Caco-2 (cell line): ENCODE measurements around the gene LRRFIP1. TPM values are rescaled to one million over a fixed set of nuclear protein-coding genes. Genes with fewer than 3 reads are reported as not detected.

Experiments
- BruUV-seq: library from RNA; stranded (reverse); fragments of 400-500 nt; replicated peaks from 2 replicates; lab custom pipeline; 2021; lab: Mats Ljungman, UMichigan
- CTCF ChIA-PET: fragments of 300-600 bp; sonication (Branson Sonifier 250); formaldehyde crosslinking; loops from one replicate; lab custom pipeline; 2022; ENCODE audit warnings: antibody characterized with exemption; lab: Charles Lee
- POLR2A ChIA-PET: fragments of 300-600 bp; sonication (Branson Sonifier 250); formaldehyde crosslinking; loops from one replicate; lab custom pipeline; 2022; ENCODE audit warnings: antibody characterized with exemption; lab: Charles Lee
- DNase-seq, 2 experiments: peaks; one replicate each; pipeline versions ENCODE4 v3.0.0 to v3.0.0-alpha.2; 2020 to 2022
- H3K27me3 ChIP-seq: replicated peaks from 2 replicates; pipeline ENCODE4 v1.6.0; 2011; ENCODE audit warnings: low read length; ENCODE audit not compliant: control insufficient read depth, insufficient read depth
- H3K36me3 ChIP-seq: 2 replicates; pipeline ENCODE4 v1.5.1; 2011; ENCODE audit warnings: low read length; ENCODE audit not compliant: control insufficient read depth, insufficient read depth
- H3K4me1 ChIP-seq: fragments of 250-450 bp; sonication (Bioruptor Pico); 2 replicates; pipeline ENCODE4 v1.5.1; 2020; ENCODE audit warnings: mild to moderate bottlenecking
- H3K4me3 ChIP-seq: 2 replicates; pipeline ENCODE4 v1.5.1; 2011; ENCODE audit warnings: low read depth, mild to moderate bottlenecking, control low read depth, low read length
- H3K9me3 ChIP-seq: fragments of 250-450 bp; sonication (Bioruptor Pico); 2 replicates; pipeline ENCODE4 v1.5.1; 2020; ENCODE audit warnings: mild to moderate bottlenecking, moderate library complexity
- H3K27ac Mint-ChIP-seq: one replicate; pipeline ENCODE4 v1.8.0; 2022; ENCODE audit warnings: mixed read lengths; ENCODE audit not compliant: unreplicated experiment
- H3K27me3 Mint-ChIP-seq: one replicate; pipeline ENCODE4 v1.8.0; 2022; ENCODE audit warnings: mixed read lengths; ENCODE audit not compliant: insufficient read depth, unreplicated experiment
- H3K36me3 Mint-ChIP-seq: one replicate; pipeline ENCODE4 v1.8.0; 2022; ENCODE audit warnings: mild to moderate bottlenecking, mixed read lengths; ENCODE audit not compliant: insufficient read depth, unreplicated experiment
- H3K4me1 Mint-ChIP-seq: one replicate; pipeline ENCODE4 v1.8.0; 2022; ENCODE audit warnings: low read depth, mixed read lengths; ENCODE audit not compliant: unreplicated experiment
- H3K4me3 Mint-ChIP-seq: one replicate; pipeline ENCODE4 v1.8.0; 2022; ENCODE audit warnings: mild to moderate bottlenecking, moderate library complexity, mixed read lengths; ENCODE audit not compliant: unreplicated experiment
- H3K9me3 Mint-ChIP-seq: one replicate; pipeline ENCODE4 v1.8.0; 2022; ENCODE audit warnings: mixed read lengths; ENCODE audit not compliant: unreplicated experiment
- intact Hi-C: fragments of 100-400 bp; cut with micrococcal nuclease; formaldehyde crosslinking; loops from one replicate; pipeline ENCODE4 v1.10.0; 2022; ENCODE audit not compliant: unreplicated experiment
- total RNA-seq: library from RNA; stranded (reverse); gene quantifications from 2 replicates; pipeline ENCODE4 v1.2.3, GENCODE V29; 2022
- TF ChIP-seq, protein P1 (sequence below), 2 experiments: fragments of 200-600 bp in 1 of 2; IDR thresholded peaks; 1 replicate in 1 of 2; 2 replicates in 1 of 2; pipeline versions ENCODE4 v1.5.1 to v1.8.0; 2011 to 2022; ENCODE audit warnings: antibody characterized with exemption in 1 of 2, control low read depth in 1 of 2, inconsistent platforms in 1 of 2, low read depth in 1 of 2, low read length in 1 of 2, mild to moderate bottlenecking in 1 of 2, moderate library complexity in 1 of 2; ENCODE audit not compliant: insufficient read depth in 1 of 2, severe bottlenecking in 1 of 2, unreplicated experiment in 1 of 2

LRRFIP1 gene
- total RNA-seq, 1 experiment from 2014 or later: 37.1 TPM

DNA sequence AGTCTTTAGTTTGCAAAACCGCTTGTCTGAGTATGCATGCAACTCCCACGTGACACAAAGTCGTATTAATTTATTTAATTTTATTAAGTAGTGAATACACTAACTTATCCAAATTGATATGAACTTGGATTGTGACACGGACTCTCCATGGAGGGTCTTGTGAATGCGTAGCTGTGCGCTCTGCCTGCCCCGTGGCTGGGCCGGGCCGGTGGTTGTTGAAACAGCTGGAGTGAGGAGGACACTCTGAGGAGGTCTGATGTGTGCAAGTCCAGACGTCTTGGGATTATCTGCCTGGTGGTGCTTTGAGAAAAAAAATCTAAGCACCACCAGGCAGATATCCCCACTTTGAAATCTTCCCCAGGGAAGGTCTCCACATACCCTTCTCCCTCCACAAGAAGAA is 130.2 kb downstream of the LRRFIP1 start:
- Histone ChIP-seq H3K4me3 (no peak overlapping the region), H3K9me3 (no peaks in the 10 kb centered on the region), H3K4me1 (no peaks in the 10 kb centered on the region), H3K36me3 (no peaks in the 10 kb centered on the region), H3K27me3 (no peaks in the 10 kb centered on the region)
- intact Hi-C loops: no loop called here
- H3K9me3 Mint-ChIP-seq: no peaks in the 10 kb centered on the region
- TF ChIP-seq, protein P1, sequence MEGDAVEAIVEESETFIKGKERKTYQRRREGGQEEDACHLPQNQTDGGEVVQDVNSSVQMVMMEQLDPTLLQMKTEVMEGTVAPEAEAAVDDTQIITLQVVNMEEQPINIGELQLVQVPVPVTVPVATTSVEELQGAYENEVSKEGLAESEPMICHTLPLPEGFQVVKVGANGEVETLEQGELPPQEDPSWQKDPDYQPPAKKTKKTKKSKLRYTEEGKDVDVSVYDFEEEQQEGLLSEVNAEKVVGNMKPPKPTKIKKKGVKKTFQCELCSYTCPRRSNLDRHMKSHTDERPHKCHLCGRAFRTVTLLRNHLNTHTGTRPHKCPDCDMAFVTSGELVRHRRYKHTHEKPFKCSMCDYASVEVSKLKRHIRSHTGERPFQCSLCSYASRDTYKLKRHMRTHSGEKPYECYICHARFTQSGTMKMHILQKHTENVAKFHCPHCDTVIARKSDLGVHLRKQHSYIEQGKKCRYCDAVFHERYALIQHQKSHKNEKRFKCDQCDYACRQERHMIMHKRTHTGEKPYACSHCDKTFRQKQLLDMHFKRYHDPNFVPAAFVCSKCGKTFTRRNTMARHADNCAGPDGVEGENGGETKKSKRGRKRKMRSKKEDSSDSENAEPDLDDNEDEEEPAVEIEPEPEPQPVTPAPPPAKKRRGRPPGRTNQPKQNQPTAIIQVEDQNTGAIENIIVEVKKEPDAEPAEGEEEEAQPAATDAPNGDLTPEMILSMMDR (IDR thresholded peaks at IDR 0.05; ENCODE audit: insufficient read depth in 1 of 2, low read depth in 1 of 2, low read length in 1 of 2, severe bottlenecking in 1 of 2, unreplicated experiment in 1 of 2): no peak
- no peak for DNase-seq
- H3K27ac Mint-ChIP-seq: no peak overlapping the region
- no TSS peak for BruUV-seq
- ChIA-PET CTCF (no interaction called here), POLR2A (no interaction called here)
- no peak overlapping the region for H3K4me3 Mint-ChIP-seq
- peaks cover 17% of the 10 kb centered on the region for H3K36me3 Mint-ChIP-seq
- H3K27me3 Mint-ChIP-seq: no peaks in the 10 kb centered on the region
- no peaks in the 10 kb centered on the region for H3K4me1 Mint-ChIP-seq

DNA sequence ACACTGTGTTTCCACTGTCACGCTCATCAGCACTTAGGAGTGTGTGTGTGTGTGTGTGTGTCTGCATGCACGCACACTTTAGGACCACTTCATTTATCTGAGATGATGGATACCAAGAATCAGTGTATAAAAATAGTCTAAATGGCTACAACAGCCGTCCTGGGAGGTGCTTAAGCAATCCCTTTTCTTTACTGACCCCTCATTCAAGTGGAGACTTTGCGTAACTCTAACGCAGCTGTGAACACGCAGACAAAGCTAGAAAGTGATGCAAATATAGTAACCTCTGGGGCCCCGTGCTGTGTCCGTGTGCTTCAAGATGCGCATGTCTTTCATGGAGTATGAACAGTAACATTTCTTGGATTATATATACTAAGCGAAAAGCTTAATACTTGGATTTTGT is 130.8 kb downstream of the LRRFIP1 start:
- no peaks in the 10 kb centered on the region for H3K9me3 Mint-ChIP-seq
- H3K4me3 Mint-ChIP-seq: no peak overlapping the region
- no peaks in the 10 kb centered on the region for H3K9me3 ChIP-seq
- no peak for DNase-seq
- no peaks in the 10 kb centered on the region for H3K27me3 ChIP-seq
- no peaks in the 10 kb centered on the region for H3K4me1 Mint-ChIP-seq
- H3K36me3 Mint-ChIP-seq: peaks cover 21% of the 10 kb centered on the region
- TF ChIP-seq, protein P1 (IDR thresholded peaks at IDR 0.05; ENCODE audit: insufficient read depth in 1 of 2, low read depth in 1 of 2, low read length in 1 of 2, severe bottlenecking in 1 of 2, unreplicated experiment in 1 of 2): no peak
- POLR2A ChIA-PET: no interaction called here
- no peaks in the 10 kb centered on the region for H3K36me3 ChIP-seq
- BruUV-seq: no TSS peak
- H3K4me1 ChIP-seq: no peaks in the 10 kb centered on the region
- no peak overlapping the region for H3K27ac Mint-ChIP-seq
- H3K27me3 Mint-ChIP-seq: no peaks in the 10 kb centered on the region
- no peak overlapping the region for H3K4me3 ChIP-seq
- intact Hi-C loops: no loop called here
- CTCF ChIA-PET: no interaction called here

DNA sequence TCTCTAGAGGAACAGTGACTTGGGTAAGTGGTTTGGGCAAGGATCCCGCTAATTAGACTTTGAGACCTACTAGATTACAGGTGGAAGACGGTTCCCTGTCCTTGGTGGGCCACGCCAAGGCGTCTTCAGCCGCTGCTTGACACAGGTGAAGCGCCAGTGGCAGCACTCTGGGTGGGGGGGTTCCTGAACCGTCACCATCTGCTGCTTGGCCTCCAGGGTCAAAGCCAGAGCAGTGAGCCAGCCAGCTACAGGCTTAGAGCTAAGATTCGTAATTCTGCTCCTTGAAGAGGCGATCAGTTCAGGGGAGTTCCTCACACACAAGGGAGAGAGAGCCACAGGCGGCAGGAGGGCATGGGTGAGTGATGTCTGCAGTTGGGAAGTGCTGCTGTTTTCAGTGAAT is 131.8 kb downstream of the LRRFIP1 start:
- TF ChIP-seq, protein P1 (IDR thresholded peaks at IDR 0.05; ENCODE audit: insufficient read depth in 1 of 2, low read depth in 1 of 2, low read length in 1 of 2, severe bottlenecking in 1 of 2, unreplicated experiment in 1 of 2): no peak
- ChIA-PET CTCF (no interaction called here), POLR2A (no interaction called here)
- Mint-ChIP-seq H3K4me3 (no peak overlapping the region), H3K27me3 (no peaks in the 10 kb centered on the region), H3K4me1 (no peaks in the 10 kb centered on the region), H3K9me3 (no peaks in the 10 kb centered on the region), H3K27ac (no peak overlapping the region), H3K36me3 (peaks cover 23% of the 10 kb centered on the region)
- Histone ChIP-seq H3K9me3 (no peaks in the 10 kb centered on the region), H3K27me3 (no peaks in the 10 kb centered on the region), H3K36me3 (no peaks in the 10 kb centered on the region), H3K4me1 (no peaks in the 10 kb centered on the region), H3K4me3 (no peak overlapping the region)
- DNase-seq: no peak
- intact Hi-C loops: no loop called here
- no TSS peak for BruUV-seq
